HepG2 (cell line): ENCODE results near the gene ATP5MC2.
"Not testable (repeated sequence)": the region's sequence is repeated elsewhere in the genome, so short reads cannot be mapped to it uniquely, and the experiment has no call there.

Experiments used
- CTCF ChIP-seq: sonication (generic); formaldehyde crosslinking; IDR thresholded peaks from 2 replicates; pipeline ENCODE4 v1.5.0; 2020; ENCODE audit warnings: mild to moderate bottlenecking, missing genetic modification reagents, moderate library complexity
- FOXK2 ChIP-seq: fragments of 450-650 bp; IDR thresholded peaks from 2 replicates; pipeline ENCODE4 v1.6.1; 2016
- JUND ChIP-seq: sonication (generic); formaldehyde crosslinking; IDR thresholded peaks from 2 replicates; pipeline ENCODE4 v1.8.0; 2022; ENCODE audit warnings: mild to moderate bottlenecking, missing genetic modification reagents
- KDM3A ChIP-seq: IDR thresholded peaks from 2 replicates; pipeline ENCODE4 v1.6.1; 2018; ENCODE audit warnings: low read depth, missing compliant biosample characterization
- PHB2 ChIP-seq: fragments of 450-650 bp; IDR thresholded peaks from 2 replicates; pipeline ENCODE4 v1.6.1; 2018; ENCODE audit not compliant: partially characterized antibody
- SP2 ChIP-seq: sonication (generic); formaldehyde crosslinking; IDR thresholded peaks from 2 replicates; pipeline ENCODE4 v1.5.1; 2020; ENCODE audit warnings: mild to moderate bottlenecking, missing genetic modification reagents
- TRAFD1 ChIP-seq: sonication (generic); formaldehyde crosslinking; IDR thresholded peaks from 2 replicates; pipeline ENCODE4 v1.5.1; 2020; ENCODE audit warnings: missing genetic modification reagents, mild to moderate bottlenecking, borderline replicate concordance
- ZBTB33 ChIP-seq: sonication (generic); formaldehyde crosslinking; IDR thresholded peaks from 2 replicates; pipeline ENCODE4 v1.4.0; 2020; ENCODE audit warnings: missing genetic modification reagents
- ZBTB38 ChIP-seq: sonication (generic); formaldehyde crosslinking; IDR thresholded peaks from 2 replicates; pipeline ENCODE4 v1.5.1; 2020; ENCODE audit warnings: mild to moderate bottlenecking, missing genetic modification reagents
- ZBTB7A ChIP-seq: sonication (generic); formaldehyde crosslinking; IDR thresholded peaks from 2 replicates; pipeline ENCODE4 v1.8.0; 2022; ENCODE audit warnings: mild to moderate bottlenecking, missing genetic modification reagents
- ZNF549 ChIP-seq: sonication (generic); formaldehyde crosslinking; IDR thresholded peaks from 2 replicates; pipeline ENCODE4 v1.5.0; 2020; ENCODE audit warnings: missing genetic modification reagents
- TF ChIP-seq, protein P1 (sequence below): sonication (generic); formaldehyde crosslinking; IDR thresholded peaks from 2 replicates; pipeline ENCODE4 v1.5.0; 2020; ENCODE audit warnings: mild to moderate bottlenecking, missing genetic modification reagents, borderline replicate concordance

DNA sequence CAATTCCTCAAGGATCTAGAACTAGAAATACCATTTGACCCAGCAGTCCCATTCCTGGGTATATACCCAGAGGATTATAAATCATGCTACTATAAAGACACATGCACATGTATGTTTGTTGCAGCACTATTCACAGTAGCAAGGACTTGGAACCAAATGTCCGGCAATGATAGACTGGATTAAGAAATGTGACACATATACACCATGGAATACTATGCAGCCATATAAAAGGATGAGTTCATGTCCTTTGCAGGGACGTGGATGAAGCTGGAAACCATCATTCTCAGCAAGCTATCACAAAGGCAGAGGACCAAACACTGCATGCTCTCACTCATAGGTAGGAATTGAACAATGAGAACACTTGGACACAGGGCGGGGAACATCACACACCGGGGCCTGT is 29.6 kb downstream of the ATP5MC2 start:
- not testable (repeated sequence) for TF ChIP-seq KDM3A (CRISPR knock-in tag); ZBTB7A (CRISPR knock-in tag); CTCF (CRISPR knock-in tag); ZBTB38 (CRISPR knock-in tag); TRAFD1 (CRISPR knock-in tag); PHB2; ZNF549 (CRISPR knock-in tag); JUND (CRISPR knock-in tag); FOXK2; SP2 (CRISPR knock-in tag); ZBTB33
- TF ChIP-seq, protein P1, sequence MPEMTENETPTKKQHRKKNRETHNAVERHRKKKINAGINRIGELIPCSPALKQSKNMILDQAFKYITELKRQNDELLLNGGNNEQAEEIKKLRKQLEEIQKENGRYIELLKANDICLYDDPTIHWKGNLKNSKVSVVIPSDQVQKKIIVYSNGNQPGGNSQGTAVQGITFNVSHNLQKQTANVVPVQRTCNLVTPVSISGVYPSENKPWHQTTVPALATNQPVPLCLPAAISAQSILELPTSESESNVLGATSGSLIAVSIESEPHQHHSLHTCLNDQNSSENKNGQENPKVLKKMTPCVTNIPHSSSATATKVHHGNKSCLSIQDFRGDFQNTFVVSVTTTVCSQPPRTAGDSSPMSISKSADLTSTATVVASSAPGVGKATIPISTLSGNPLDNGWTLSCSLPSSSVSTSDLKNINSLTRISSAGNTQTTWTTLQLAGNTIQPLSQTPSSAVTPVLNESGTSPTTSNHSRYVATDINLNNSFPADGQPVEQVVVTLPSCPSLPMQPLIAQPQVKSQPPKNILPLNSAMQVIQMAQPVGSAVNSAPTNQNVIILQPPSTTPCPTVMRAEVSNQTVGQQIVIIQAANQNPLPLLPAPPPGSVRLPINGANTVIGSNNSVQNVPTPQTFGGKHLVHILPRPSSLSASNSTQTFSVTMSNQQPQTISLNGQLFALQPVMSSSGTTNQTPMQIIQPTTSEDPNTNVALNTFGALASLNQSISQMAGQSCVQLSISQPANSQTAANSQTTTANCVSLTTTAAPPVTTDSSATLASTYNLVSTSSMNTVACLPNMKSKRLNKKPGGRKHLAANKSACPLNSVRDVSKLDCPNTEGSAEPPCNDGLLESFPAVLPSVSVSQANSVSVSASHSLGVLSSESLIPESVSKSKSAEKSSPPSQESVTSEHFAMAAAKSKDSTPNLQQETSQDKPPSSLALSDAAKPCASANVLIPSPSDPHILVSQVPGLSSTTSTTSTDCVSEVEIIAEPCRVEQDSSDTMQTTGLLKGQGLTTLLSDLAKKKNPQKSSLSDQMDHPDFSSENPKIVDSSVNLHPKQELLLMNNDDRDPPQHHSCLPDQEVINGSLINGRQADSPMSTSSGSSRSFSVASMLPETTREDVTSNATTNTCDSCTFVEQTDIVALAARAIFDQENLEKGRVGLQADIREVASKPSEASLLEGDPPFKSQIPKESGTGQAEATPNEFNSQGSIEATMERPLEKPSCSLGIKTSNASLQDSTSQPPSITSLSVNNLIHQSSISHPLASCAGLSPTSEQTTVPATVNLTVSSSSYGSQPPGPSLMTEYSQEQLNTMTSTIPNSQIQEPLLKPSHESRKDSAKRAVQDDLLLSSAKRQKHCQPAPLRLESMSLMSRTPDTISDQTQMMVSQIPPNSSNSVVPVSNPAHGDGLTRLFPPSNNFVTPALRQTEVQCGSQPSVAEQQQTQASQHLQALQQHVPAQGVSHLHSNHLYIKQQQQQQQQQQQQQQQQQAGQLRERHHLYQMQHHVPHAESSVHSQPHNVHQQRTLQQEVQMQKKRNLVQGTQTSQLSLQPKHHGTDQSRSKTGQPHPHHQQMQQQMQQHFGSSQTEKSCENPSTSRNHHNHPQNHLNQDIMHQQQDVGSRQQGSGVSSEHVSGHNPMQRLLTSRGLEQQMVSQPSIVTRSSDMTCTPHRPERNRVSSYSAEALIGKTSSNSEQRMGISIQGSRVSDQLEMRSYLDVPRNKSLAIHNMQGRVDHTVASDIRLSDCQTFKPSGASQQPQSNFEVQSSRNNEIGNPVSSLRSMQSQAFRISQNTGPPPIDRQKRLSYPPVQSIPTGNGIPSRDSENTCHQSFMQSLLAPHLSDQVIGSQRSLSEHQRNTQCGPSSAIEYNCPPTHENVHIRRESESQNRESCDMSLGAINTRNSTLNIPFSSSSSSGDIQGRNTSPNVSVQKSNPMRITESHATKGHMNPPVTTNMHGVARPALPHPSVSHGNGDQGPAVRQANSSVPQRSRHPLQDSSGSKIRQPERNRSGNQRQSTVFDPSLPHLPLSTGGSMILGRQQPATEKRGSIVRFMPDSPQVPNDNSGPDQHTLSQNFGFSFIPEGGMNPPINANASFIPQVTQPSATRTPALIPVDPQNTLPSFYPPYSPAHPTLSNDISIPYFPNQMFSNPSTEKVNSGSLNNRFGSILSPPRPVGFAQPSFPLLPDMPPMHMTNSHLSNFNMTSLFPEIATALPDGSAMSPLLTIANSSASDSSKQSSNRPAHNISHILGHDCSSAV (CRISPR knock-in tag): not testable (repeated sequence)
